Measurements from ENCODE around the gene CADM2.

The CADM2 gene

DNA sequence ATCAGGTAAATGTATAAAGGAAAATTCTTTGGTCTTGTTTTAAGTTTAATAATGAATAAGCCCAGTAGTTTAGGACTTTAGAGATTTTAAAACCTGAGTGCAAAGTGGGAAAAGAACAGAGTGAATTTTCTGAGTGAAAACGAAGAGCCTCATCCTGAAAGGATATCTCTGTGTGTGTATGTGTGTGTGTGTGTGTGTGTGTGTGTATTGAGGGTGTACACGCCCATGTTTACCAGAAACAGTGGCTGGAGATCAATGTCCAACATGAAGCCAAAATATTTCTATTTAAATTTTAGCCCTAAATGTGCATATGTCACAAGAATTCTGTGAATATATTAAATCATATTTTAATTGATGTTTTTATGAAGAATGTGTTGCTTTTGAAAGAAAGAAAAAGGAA is 549.9 kb downstream of the CADM2 start:
- H3K36me3 ChIP-seq (ENCODE audit: insufficient read depth, low read length), result no peaks in the 10 kb centered on the region
- H3K27ac ChIP-seq, result no peak overlapping the region
- no peaks in the 10 kb centered on the region for H3K9me3 ChIP-seq (ENCODE audit: low read depth, low read length)
- no peak overlapping the region for H3K9ac ChIP-seq (ENCODE audit: insufficient read length)
- DNase-seq (ENCODE audit: low read depth, low spot score), result no peak
- H3K4me3 ChIP-seq, result no peak overlapping the region
- TF ChIP-seq EZH2 (IDR thresholded peaks at IDR 0.05), result no peak
- TF ChIP-seq FOXP2 (optimal IDR thresholded peaks at IDR 0.05; ENCODE audit: control extremely low read depth, extremely low read length, insufficient read depth), result no peak
- no peak for TF ChIP-seq POLR2AphosphoS5 (IDR thresholded peaks at IDR 0.05; ENCODE audit: borderline replicate concordance, low read depth, low read length)

DNA sequence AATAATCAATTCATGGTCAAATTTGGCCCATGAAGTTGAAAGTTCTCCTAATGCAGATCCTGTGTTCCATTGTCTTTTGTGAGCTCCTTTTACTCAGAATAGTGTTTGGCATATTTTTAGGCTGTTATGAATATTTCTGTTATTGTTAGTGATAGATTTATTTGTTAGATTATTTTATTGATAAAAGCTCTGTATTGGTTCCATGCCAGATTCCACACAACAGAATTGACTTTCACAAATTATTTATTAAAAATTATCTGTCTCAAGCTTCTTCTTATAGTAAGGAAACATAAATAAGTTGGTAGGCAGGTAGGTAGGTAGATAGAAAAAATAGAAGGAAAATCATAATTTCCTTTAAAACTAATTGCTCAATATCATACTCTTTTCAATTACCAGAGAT is 557.4 kb downstream of the CADM2 start:
- DNase-seq (ENCODE audit: low read depth, low spot score), result no peak
- TF ChIP-seq EZH2 (IDR thresholded peaks at IDR 0.05) (no peak), FOXP2 (optimal IDR thresholded peaks at IDR 0.05; ENCODE audit: control extremely low read depth, extremely low read length, insufficient read depth) (no peak), POLR2AphosphoS5 (IDR thresholded peaks at IDR 0.05; ENCODE audit: borderline replicate concordance, low read depth, low read length) (no peak)
- H3K9me3 ChIP-seq (ENCODE audit: low read depth, low read length), result no peaks in the 10 kb centered on the region
- no peak overlapping the region for H3K4me3 ChIP-seq
- no peaks in the 10 kb centered on the region for H3K36me3 ChIP-seq (ENCODE audit: insufficient read depth, low read length)
- no peak overlapping the region for H3K9ac ChIP-seq (ENCODE audit: insufficient read length)
- H3K27ac ChIP-seq, result no peak overlapping the region

DNA sequence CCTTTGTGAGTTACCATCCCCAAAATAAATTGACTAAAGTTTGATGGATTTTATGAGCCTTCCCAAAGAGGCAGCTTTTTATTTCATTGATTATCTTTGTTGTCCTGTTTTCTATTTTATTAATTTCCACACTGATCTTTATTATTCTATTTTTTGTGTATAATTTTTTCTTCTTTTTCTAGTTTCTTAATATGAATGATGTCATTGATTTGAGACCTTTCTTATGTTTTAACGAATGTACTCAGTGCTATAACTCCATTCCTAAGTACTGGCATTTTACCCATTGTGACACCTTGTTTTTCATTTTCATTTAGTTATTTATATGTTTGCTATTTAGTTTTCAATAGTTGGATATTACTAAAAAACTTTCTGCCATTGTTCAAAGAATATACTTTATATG is 565.3 kb downstream of the CADM2 start:
- no peak for TF ChIP-seq POLR2AphosphoS5 (IDR thresholded peaks at IDR 0.05; ENCODE audit: borderline replicate concordance, low read depth, low read length)
- no peak for TF ChIP-seq FOXP2 (optimal IDR thresholded peaks at IDR 0.05; ENCODE audit: control extremely low read depth, extremely low read length, insufficient read depth)
- no peak for TF ChIP-seq EZH2 (IDR thresholded peaks at IDR 0.05)
- Histone ChIP-seq H3K27ac (no peak overlapping the region), H3K9ac (ENCODE audit: insufficient read length) (no peak overlapping the region), H3K9me3 (ENCODE audit: low read depth, low read length) (no peaks in the 10 kb centered on the region), H3K36me3 (ENCODE audit: insufficient read depth, low read length) (no peaks in the 10 kb centered on the region), H3K4me3 (no peak overlapping the region)
- DNase-seq (ENCODE audit: low read depth, low spot score), result no peak

DNA sequence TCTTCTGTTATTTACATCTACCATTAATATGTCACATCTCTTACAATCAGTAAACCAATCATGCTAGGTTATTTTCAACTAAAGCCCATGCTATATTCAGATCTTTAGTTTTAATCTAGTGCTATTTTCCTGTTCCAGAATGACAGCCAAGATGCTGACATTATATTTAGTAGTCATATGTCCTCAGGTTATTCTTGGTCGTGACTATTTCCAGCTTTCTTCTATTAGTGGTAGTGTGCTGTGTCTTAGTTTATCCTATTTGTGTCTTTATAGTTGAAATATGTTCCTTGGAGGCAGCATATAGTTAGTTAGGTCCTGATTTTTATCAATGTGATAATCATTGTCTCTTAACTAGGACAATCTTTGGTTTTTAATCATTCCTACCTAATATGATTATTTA is 566.5 kb downstream of the CADM2 start:
- TF ChIP-seq FOXP2 (optimal IDR thresholded peaks at IDR 0.05; ENCODE audit: control extremely low read depth, extremely low read length, insufficient read depth), result no peak
- TF ChIP-seq EZH2 (IDR thresholded peaks at IDR 0.05), result no peak
- no peak for TF ChIP-seq POLR2AphosphoS5 (IDR thresholded peaks at IDR 0.05; ENCODE audit: borderline replicate concordance, low read depth, low read length)
- Histone ChIP-seq H3K4me3 (no peak overlapping the region), H3K36me3 (ENCODE audit: insufficient read depth, low read length) (no peaks in the 10 kb centered on the region), H3K9me3 (ENCODE audit: low read depth, low read length) (no peaks in the 10 kb centered on the region), H3K9ac (ENCODE audit: insufficient read length) (no peak overlapping the region), H3K27ac (no peak overlapping the region)
- no peak for DNase-seq (ENCODE audit: low read depth, low spot score)

- TF ChIP-seq EZH2 (IDR thresholded peaks at IDR 0.05), result no peak
- TF ChIP-seq POLR2AphosphoS5 (IDR thresholded peaks at IDR 0.05; ENCODE audit: borderline replicate concordance, low read depth, low read length), result no peak
- no peaks in the 10 kb centered on the region for H3K9me3 ChIP-seq (ENCODE audit: low read depth, low read length)
- no peak for DNase-seq (ENCODE audit: low read depth, low spot score)
- no peak overlapping the region for H3K27ac ChIP-seq
- H3K4me3 ChIP-seq, result no peak overlapping the region
- H3K36me3 ChIP-seq (ENCODE audit: insufficient read depth, low read length), result no peaks in the 10 kb centered on the region
- no peak overlapping the region for H3K9ac ChIP-seq (ENCODE audit: insufficient read length)
Measured at GRCh38 chr3:85533586-85533985, 574.8 kb downstream of the CADM2 start.

DNA sequence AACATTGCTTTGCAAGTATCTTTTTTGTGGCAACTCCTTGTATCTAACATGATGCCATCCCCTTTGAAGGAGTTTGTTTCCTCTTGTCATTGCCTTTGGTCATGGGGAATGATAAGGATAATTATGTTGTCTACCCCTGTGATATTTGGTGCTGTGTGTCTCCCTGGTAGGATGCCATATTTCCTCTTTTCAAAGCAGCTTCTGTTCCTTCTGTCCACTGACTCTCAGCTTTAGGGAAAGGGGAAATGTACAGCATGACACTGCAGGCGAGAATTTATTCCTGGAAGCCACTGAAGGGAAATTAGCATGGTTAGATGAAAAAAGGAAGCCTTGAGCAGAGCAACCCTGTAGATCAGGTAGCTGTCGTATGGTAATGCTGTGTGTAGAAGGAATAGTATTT is 576.7 kb downstream of the CADM2 start:
- H3K4me3 ChIP-seq, result no peak overlapping the region
- no peaks in the 10 kb centered on the region for H3K36me3 ChIP-seq (ENCODE audit: insufficient read depth, low read length)
- TF ChIP-seq POLR2AphosphoS5 (IDR thresholded peaks at IDR 0.05; ENCODE audit: borderline replicate concordance, low read depth, low read length) (no peak), FOXP2 (optimal IDR thresholded peaks at IDR 0.05; ENCODE audit: control extremely low read depth, extremely low read length, insufficient read depth) (no peak), EZH2 (IDR thresholded peaks at IDR 0.05) (no peak)
- H3K9me3 ChIP-seq (ENCODE audit: low read depth, low read length), result no peaks in the 10 kb centered on the region
- H3K27ac ChIP-seq, result no peak overlapping the region
- DNase-seq (ENCODE audit: low read depth, low spot score), result no peak
- no peak overlapping the region for H3K9ac ChIP-seq (ENCODE audit: insufficient read length)

- Histone ChIP-seq H3K4me3 (no peak overlapping the region), H3K27ac (no peak overlapping the region), H3K9ac (ENCODE audit: insufficient read length) (no peak overlapping the region), H3K9me3 (ENCODE audit: low read depth, low read length) (no peaks in the 10 kb centered on the region), H3K36me3 (ENCODE audit: insufficient read depth, low read length) (no peaks in the 10 kb centered on the region)
- no peak for DNase-seq (ENCODE audit: low read depth, low spot score)
- no peak for TF ChIP-seq FOXP2 (optimal IDR thresholded peaks at IDR 0.05; ENCODE audit: control extremely low read depth, extremely low read length, insufficient read depth)
- TF ChIP-seq EZH2 (IDR thresholded peaks at IDR 0.05), result no peak
Measured at GRCh38 chr3:85539232-85539631, 580.4 kb downstream of the CADM2 start.

DNA sequence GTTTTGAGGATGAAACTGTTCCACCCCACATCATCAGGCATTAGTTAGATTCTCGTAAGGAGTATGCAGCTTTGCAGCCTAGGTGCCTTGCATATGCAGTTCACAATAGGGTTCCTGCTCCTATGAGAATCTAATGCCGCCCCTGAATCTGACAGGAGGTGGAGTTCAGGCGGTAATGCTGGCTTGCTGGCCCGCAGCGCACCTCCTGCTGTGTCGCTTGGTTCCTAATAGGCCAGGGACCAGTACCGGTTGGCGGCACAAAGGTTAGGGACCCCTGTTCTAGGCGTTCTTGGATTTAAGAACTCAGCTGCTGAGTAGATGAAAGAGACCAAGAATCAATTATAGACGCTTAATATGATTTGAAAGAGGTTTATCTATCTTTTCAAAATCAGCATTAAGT is 595.4 kb downstream of the CADM2 start:
- Histone ChIP-seq H3K36me3 (ENCODE audit: insufficient read depth, low read length) (no peaks in the 10 kb centered on the region), H3K9me3 (ENCODE audit: low read depth, low read length) (no peaks in the 10 kb centered on the region), H3K4me3 (no peak overlapping the region), H3K9ac (ENCODE audit: insufficient read length) (no peak overlapping the region), H3K27ac (no peak overlapping the region)
- no peak for DNase-seq (ENCODE audit: low read depth, low spot score)
- no peak for TF ChIP-seq EZH2 (IDR thresholded peaks at IDR 0.05)
- TF ChIP-seq FOXP2 (optimal IDR thresholded peaks at IDR 0.05; ENCODE audit: control extremely low read depth, extremely low read length, insufficient read depth), result no peak
- no peak for TF ChIP-seq POLR2AphosphoS5 (IDR thresholded peaks at IDR 0.05; ENCODE audit: borderline replicate concordance, low read depth, low read length)

DNA sequence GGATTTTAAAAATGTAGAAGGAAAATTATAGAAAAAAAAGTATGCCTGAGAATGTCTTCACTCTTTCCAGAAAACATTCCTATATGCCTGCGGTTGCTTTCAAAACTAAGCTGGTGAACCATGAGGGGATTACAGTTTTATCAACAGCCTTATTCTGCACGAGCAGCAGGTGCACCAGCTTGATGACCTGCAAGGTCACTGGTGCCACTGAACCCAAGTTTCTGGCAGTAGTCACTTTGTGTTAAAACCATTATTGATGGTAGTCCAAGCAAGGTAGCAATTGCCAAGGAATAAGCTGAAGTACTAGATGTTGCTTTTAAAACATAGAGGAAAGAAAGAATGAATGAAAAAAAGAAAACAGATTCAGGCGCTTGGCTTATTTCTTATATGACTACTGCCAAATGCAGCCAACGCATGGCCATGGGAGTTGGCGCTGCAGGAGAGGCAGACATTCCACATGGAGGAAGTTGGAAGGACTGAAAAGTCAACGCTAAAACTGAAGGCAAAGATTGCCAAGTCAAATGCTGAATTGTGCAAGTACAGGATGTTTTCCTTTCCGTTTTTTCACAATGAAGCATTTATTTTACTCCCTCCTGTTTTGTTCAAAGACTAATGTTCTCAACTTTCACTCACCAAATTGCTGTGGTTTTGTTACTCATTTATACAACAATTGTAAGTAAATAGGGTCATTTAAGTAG is 601.4 kb downstream of the CADM2 start:
- no peak for DNase-seq (ENCODE audit: low read depth, low spot score)
- TF ChIP-seq POLR2AphosphoS5 (IDR thresholded peaks at IDR 0.05; ENCODE audit: borderline replicate concordance, low read depth, low read length) (no peak), FOXP2 (optimal IDR thresholded peaks at IDR 0.05; ENCODE audit: control extremely low read depth, extremely low read length, insufficient read depth) (no peak), EZH2 (IDR thresholded peaks at IDR 0.05) (no peak)
- no peak overlapping the region for H3K27ac ChIP-seq

More for the DNA sequence above, 601.4 kb downstream of the CADM2 start:
- Histone ChIP-seq H3K4me3 (no peak overlapping the region), H3K36me3 (ENCODE audit: insufficient read depth, low read length) (no peaks in the 10 kb centered on the region), H3K9me3 (ENCODE audit: low read depth, low read length) (no peaks in the 10 kb centered on the region), H3K9ac (ENCODE audit: insufficient read length) (no peak overlapping the region)

Data from SK-N-MC (cell line).